GM23248 (cell line): ENCODE measurements around the gene SGK1. TPM values are rescaled to one million over a fixed set of nuclear protein-coding genes. Genes with fewer than 3 reads are reported as not detected.
"Not testable (repeated sequence)": the region's sequence is repeated elsewhere in the genome, so short reads cannot be mapped to it uniquely, and the experiment has no call there.

Experiments used
- DNase-seq: peaks from one replicate; pipeline ENCODE4 v3.0.0-alpha.2; 2015
- H2AFZ ChIP-seq: fragments of 200-600 bp; sonication (generic); 2 replicates; pipeline ENCODE4 v1.6.1; 2016; ENCODE audit warnings: antibody characterized with exemption
- H3F3A ChIP-seq: fragments of 200-600 bp; sonication (generic); 2 replicates; pipeline ENCODE4 v1.6.1; 2016; ENCODE audit warnings: mild to moderate bottlenecking, antibody characterized with exemption, mixed run types; ENCODE audit not compliant: insufficient read depth
- H3K27ac ChIP-seq: fragments of 200-600 bp; sonication (generic); 2 replicates; pipeline ENCODE4 v1.5.1; 2016; ENCODE audit warnings: mild to moderate bottlenecking
- H3K27me3 ChIP-seq: fragments of 200-600 bp; sonication (generic); replicated peaks from 2 replicates; pipeline ENCODE4 v1.6.1; 2016; ENCODE audit warnings: mild to moderate bottlenecking; ENCODE audit not compliant: insufficient read depth
- H3K36me3 ChIP-seq: fragments of 200-600 bp; sonication (generic); 2 replicates; pipeline ENCODE4 v1.6.1; 2016; ENCODE audit warnings: low read depth, mild to moderate bottlenecking
- H3K4me1 ChIP-seq: fragments of 200-600 bp; sonication (generic); 2 replicates; pipeline ENCODE4 v1.6.1; 2016; ENCODE audit warnings: mild to moderate bottlenecking; ENCODE audit not compliant: insufficient read depth
- H3K4me2 ChIP-seq: fragments of 200-600 bp; sonication (generic); one replicate; pipeline ENCODE4 v1.6.1; 2016; ENCODE audit warnings: mild to moderate bottlenecking; ENCODE audit not compliant: unreplicated experiment
- H3K4me3 ChIP-seq: fragments of 200-600 bp; sonication (generic); 2 replicates; pipeline ENCODE4 v1.5.1; 2016; ENCODE audit warnings: mild to moderate bottlenecking
- H3K79me2 ChIP-seq: fragments of 200-600 bp; sonication (generic); 2 replicates; pipeline ENCODE4 v1.6.1; 2016; ENCODE audit warnings: mild to moderate bottlenecking; ENCODE audit not compliant: insufficient read depth
- H3K9ac ChIP-seq: fragments of 200-600 bp; sonication (generic); 2 replicates; pipeline ENCODE4 v1.6.1; 2016; ENCODE audit warnings: mild to moderate bottlenecking
- H3K9me2 ChIP-seq: fragments of 200-600 bp; sonication (generic); 2 replicates; pipeline ENCODE4 v1.6.1; 2016; ENCODE audit warnings: mixed run types, mild to moderate bottlenecking, moderate library complexity; ENCODE audit not compliant: insufficient read depth
- H3K9me3 ChIP-seq: fragments of 200-600 bp; sonication (generic); one replicate; pipeline ENCODE4 v1.6.1; 2017; ENCODE audit warnings: low read depth
- H4K20me1 ChIP-seq: fragments of 200-600 bp; sonication (generic); 2 replicates; pipeline ENCODE4 v1.6.0; 2016; ENCODE audit not compliant: insufficient read depth
- EZH2 ChIP-seq: fragments of 200-600 bp; sonication (generic); IDR thresholded peaks from 2 replicates; pipeline ENCODE4 v1.6.1; 2018; ENCODE audit warnings: antibody characterized with exemption, mild to moderate bottlenecking; ENCODE audit not compliant: insufficient read depth, poor library complexity, severe bottlenecking
- EZH2phosphoT487 ChIP-seq: fragments of 200-600 bp; sonication (generic); IDR thresholded peaks from 2 replicates; pipeline ENCODE4 v1.6.1; 2018; ENCODE audit warnings: antibody characterized with exemption, moderate library complexity, mild to moderate bottlenecking, low read depth; ENCODE audit not compliant: insufficient read depth
- WGBS, 2 experiments: methylation state at CpG; one replicate each; pipeline ENCODE4 v1.1.6; 2015 to 2017; ENCODE audit warnings: low lambda C conversion rate in 2 of 2, low coverage in 1 of 2; ENCODE audit errors: missing lambda C conversion rate in 2 of 2; 5-methylcytosine and 5-hydroxymethylcytosine counted together
- in situ Hi-C: fragments of 300-500 bp; cut with MboI; formaldehyde crosslinking; loops from 2 replicates; pipeline ENCODE4 v1.15.0; 2020
- polyA plus RNA-seq: library from polyadenylated mRNA; unstranded; fragments of >200 nt; fragmentation: Nextera tagmentation; extraction: Ambion mirVana; gene quantifications from 2 replicates; pipeline ENCODE4 v1.2.1, GENCODE V29; 2016
- total RNA-seq: library from RNA; depleted of rRNA; stranded (reverse); fragments of >200 nt; shearing (Covaris generic); gene quantifications from 2 replicates; pipeline ENCODE4 v1.2.3, GENCODE V29; 2014

Gene SGK1
- total and polyA plus RNA-seq, 2 experiments from 2014 or later: 134 to 228 TPM

DNA sequence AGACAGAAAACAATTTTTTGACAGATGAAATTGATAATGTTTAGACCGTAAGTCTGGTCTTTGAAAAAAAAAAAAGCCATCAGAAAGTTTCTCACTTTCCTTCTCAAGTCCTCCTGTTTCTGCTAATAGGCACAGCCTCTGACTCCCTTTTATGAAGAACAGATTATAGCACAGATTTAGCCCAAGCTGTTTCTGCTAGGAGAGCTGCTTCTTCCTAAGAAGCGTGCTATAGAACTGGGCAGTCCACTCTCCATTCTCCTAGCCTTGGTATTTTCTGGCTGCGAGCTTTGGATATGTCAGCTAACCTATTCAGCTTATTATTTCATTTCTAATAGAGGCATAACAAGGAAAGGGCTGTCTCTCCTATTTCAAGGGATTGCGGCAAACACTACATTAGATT, 112.5 kb downstream of the SGK1 start:
- in situ Hi-C loops: no loop called here
- H3K9me2 ChIP-seq: no peaks in the 10 kb centered on the region

DNA sequence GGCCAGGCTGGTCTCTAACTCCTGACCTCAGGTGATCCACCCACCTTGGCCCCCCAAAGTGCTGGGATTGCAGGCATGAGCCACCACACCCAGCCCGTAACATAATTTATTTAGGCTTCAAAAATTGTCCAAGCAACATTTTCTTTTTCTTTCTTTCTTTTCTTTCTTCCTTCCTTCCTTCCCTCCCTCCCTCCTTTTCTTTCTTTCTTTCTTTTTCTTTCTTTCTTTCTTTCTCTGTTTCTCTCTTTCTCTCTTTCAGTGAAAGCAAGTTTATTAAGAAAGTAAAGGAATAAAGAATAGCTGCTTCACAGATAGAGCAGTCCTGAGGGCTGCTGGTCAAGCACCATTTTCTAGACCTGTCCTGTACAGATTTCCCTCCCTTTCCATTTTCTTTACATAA, 113.2 kb downstream of the SGK1 start:
- H3K9me3 ChIP-seq, H2AFZ ChIP-seq, H3K9me2 ChIP-seq, H3K79me2 ChIP-seq, H3K27ac ChIP-seq, H3K36me3 ChIP-seq, H3K4me3 ChIP-seq, H3F3A ChIP-seq, H3K4me2 ChIP-seq, H4K20me1 ChIP-seq, in situ Hi-C loops, DNase-seq, H3K4me1 ChIP-seq, H3K9ac ChIP-seq, H3K27me3 ChIP-seq: not testable (repeated sequence)
- WGBS, 2 experiments: 60 to 100% methylated on average over 1 of the region's 1 CpG

More for the DNA sequence above, 112.5 kb downstream of the SGK1 start:
- no peaks in the 10 kb centered on the region for H4K20me1 ChIP-seq
- no peaks in the 10 kb centered on the region for H3K9me3 ChIP-seq
- H3K27me3 ChIP-seq: no peaks in the 10 kb centered on the region
- TF ChIP-seq EZH2 (no peak), EZH2phosphoT487 (no peak)
- no peaks in the 10 kb centered on the region for H3K36me3 ChIP-seq
- no peaks in the 10 kb centered on the region for H3F3A ChIP-seq
- 89 to 94% methylated on average over 4 of the region's 4 CpGs for WGBS, 2 experiments
- H3K79me2 ChIP-seq: no peaks in the 10 kb centered on the region
- DNase-seq: no peak
- H2AFZ ChIP-seq: no peak overlapping the region
- H3K4me3 ChIP-seq: no peak overlapping the region
- H3K9ac ChIP-seq: no peak overlapping the region
- no peak overlapping the region for H3K4me2 ChIP-seq
- H3K27ac ChIP-seq: no peak overlapping the region
- no peaks in the 10 kb centered on the region for H3K4me1 ChIP-seq

DNA sequence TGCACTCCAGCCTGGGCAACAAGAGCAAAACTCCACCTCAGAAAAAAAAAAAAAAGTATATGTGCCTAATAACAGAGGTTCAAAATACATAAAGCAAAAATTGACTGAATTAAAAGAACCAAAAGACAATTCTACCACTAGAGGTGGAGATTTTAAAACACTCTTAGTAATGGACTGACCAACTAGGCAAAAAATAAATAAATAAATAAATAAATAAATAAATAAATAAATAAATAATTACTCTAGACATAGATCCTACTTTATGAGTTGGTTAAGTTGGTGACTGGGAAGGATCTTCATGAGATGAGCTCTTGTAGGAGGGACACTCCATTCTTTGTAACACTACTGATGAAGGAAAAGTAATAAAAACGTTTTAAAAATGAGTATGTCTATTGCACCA, 113.9 kb downstream of the SGK1 start:
- TF ChIP-seq EZH2: no peak
- no peak for TF ChIP-seq EZH2phosphoT487
- H3K27ac ChIP-seq: no peak overlapping the region
- H3K79me2 ChIP-seq: no peaks in the 10 kb centered on the region
- H3K9ac ChIP-seq: no peak overlapping the region
- H3K27me3 ChIP-seq: no peaks in the 10 kb centered on the region
- no peaks in the 10 kb centered on the region for H3F3A ChIP-seq
- no peaks in the 10 kb centered on the region for H3K9me3 ChIP-seq
- H3K4me1 ChIP-seq: no peaks in the 10 kb centered on the region
- H3K36me3 ChIP-seq: no peaks in the 10 kb centered on the region
- H3K4me3 ChIP-seq: no peak overlapping the region
- H2AFZ ChIP-seq: no peak overlapping the region
- 60 to 69% methylated on average over 1 of the region's 1 CpG for WGBS, 2 experiments
- no peaks in the 10 kb centered on the region for H4K20me1 ChIP-seq
- no peak overlapping the region for H3K4me2 ChIP-seq
- H3K9me2 ChIP-seq: no peaks in the 10 kb centered on the region
- DNase-seq: no peak
- in situ Hi-C loops: no loop called here

DNA sequence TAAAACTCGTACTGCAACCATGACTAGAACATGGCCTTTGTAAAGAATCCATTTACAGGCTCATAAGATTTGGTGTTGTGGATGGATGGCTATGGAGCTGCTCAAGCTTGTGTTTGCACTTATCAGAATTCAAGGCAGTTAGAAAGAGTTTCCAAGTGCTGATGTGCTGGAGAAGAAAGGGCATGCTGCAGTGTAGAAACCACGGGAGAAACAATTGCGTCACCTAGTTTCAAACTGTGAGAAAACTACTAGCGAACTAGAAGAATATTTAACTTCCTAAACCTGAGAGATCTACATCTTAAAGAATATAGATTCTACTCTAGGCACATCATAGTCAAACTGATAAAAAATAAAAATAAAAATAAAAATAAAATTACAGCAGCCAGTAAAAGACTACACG, 116.2 kb downstream of the SGK1 start:
- no peak for TF ChIP-seq EZH2
- TF ChIP-seq EZH2phosphoT487: no peak
- H3F3A ChIP-seq: no peaks in the 10 kb centered on the region
- no peaks in the 10 kb centered on the region for H3K9me2 ChIP-seq
- no peak overlapping the region for H3K4me2 ChIP-seq
- no peaks in the 10 kb centered on the region for H3K79me2 ChIP-seq
- in situ Hi-C loops: no loop called here
- no peaks in the 10 kb centered on the region for H3K36me3 ChIP-seq
- H3K4me1 ChIP-seq: no peaks in the 10 kb centered on the region
- H3K9me3 ChIP-seq: no peaks in the 10 kb centered on the region
- H3K27ac ChIP-seq: no peak overlapping the region
- DNase-seq: no peak
- H2AFZ ChIP-seq: no peak overlapping the region
- H4K20me1 ChIP-seq: no peaks in the 10 kb centered on the region
- no peaks in the 10 kb centered on the region for H3K27me3 ChIP-seq
- no peak overlapping the region for H3K9ac ChIP-seq
- 88 to 97% methylated on average over 5 of the region's 5 CpGs for WGBS, 2 experiments
- H3K4me3 ChIP-seq: no peak overlapping the region
